Stomach smooth muscle (tissue), 2 donors: Measurements from ENCODE around the gene PI4KA.

ENCODE experiments used
- H3K27ac ChIP-seq: one replicate; pipeline ENCODE4 v1.7.0; 2013; ENCODE audit warnings: mild to moderate bottlenecking, low read length, inconsistent platforms
- H3K27me3 ChIP-seq, 2 donors: one replicate each; pipeline ENCODE4 v1.7.0; 2013; ENCODE audit warnings: low read length in 2 of 2; ENCODE audit not compliant: insufficient read depth in 2 of 2, control insufficient read depth in 1 of 2
- H3K36me3 ChIP-seq, 2 donors: one replicate each; pipeline ENCODE4 v1.7.0; 2013; ENCODE audit warnings: low read length in 2 of 2; ENCODE audit not compliant: control insufficient read depth in 2 of 2, insufficient read depth in 2 of 2
- H3K4me1 ChIP-seq: one replicate; pipeline ENCODE4 v1.7.0; 2013; ENCODE audit warnings: low read length; ENCODE audit not compliant: control insufficient read depth, insufficient read depth
- H3K4me3 ChIP-seq, 2 donors: one replicate each; pipeline ENCODE4 v1.7.0; 2013; ENCODE audit warnings: low read length in 2 of 2
- H3K9ac ChIP-seq, 2 donors: one replicate each; pipeline ENCODE4 v1.7.0; 2013; ENCODE audit warnings: low read length in 2 of 2, mild to moderate bottlenecking in 1 of 2
- H3K9me3 ChIP-seq, 2 donors: one replicate each; pipeline ENCODE4 v1.7.0; 2013; ENCODE audit warnings: low read length in 2 of 2; ENCODE audit not compliant: control insufficient read depth in 2 of 2
- donor health status: healthy.
- donor health status: Pancreatic carcinoma.

The PI4KA gene

GRCh38 chr22:20877715-20878114, 19.1 kb upstream of the PI4KA start:
- Histone ChIP-seq H3K9me3 (no peaks in the 10 kb centered on the region), H3K4me3 (no peak overlapping the region), H3K27me3 (no peaks in the 10 kb centered on the region), H3K4me1 (no peaks in the 10 kb centered on the region), H3K36me3 (peaks cover 16 to 40% of the 10 kb centered on the region in 2 donors), H3K27ac (no peak overlapping the region), H3K9ac (no peak overlapping the region)

GRCh38 chr22:20875296-20875695, 16.7 kb upstream of the PI4KA start:
- H3K4me3 ChIP-seq: no peak overlapping the region
- H3K27me3 ChIP-seq: no peaks in the 10 kb centered on the region
- H3K9me3 ChIP-seq: no peaks in the 10 kb centered on the region
- H3K36me3 ChIP-seq: peaks cover 16 to 29% of the 10 kb centered on the region in 2 donors
- H3K4me1 ChIP-seq: no peaks in the 10 kb centered on the region
- H3K9ac ChIP-seq: no peak overlapping the region
- H3K27ac ChIP-seq: no peak overlapping the region

- Histone ChIP-seq H3K4me3 (no peak overlapping the region), H3K9ac (no peak overlapping the region), H3K27me3 (no peaks in the 10 kb centered on the region), H3K4me1 (no peaks in the 10 kb centered on the region), H3K27ac (no peak overlapping the region), H3K9me3 (no peaks in the 10 kb centered on the region), H3K36me3 (peaks cover 19 to 31% of the 10 kb centered on the region in 2 donors)
Observed at GRCh38 chr22:20873214-20873613, 14.6 kb upstream of the PI4KA start.

- Histone ChIP-seq H3K4me3 (no peak overlapping the region), H3K4me1 (peaks cover 16% of the 10 kb centered on the region), H3K9ac (no peak overlapping the region), H3K36me3 (peaks cover 16 to 18% of the 10 kb centered on the region in 2 donors), H3K27ac (peak overlapping the region; percentile 24), H3K9me3 (no peaks in the 10 kb centered on the region), H3K27me3 (no peaks in the 10 kb centered on the region)
Observed at GRCh38 chr22:20869234-20869633, 10.6 kb upstream of the PI4KA start.

- peak overlapping the region in 1 of 2 donors; percentile 23 for H3K9ac ChIP-seq
Observed at GRCh38 chr22:20868025-20868962, 9.7 kb upstream of the PI4KA start.

GRCh38 chr22:20867179-20868024, 8.8 kb upstream of the PI4KA start:
- H3K36me3 ChIP-seq: peaks cover 14 to 23% of the 10 kb centered on the region in 2 donors
- peak overlapping the region; percentile 62 for H3K27ac ChIP-seq
- peak overlapping the region; percentile 23 to 29 for H3K9ac ChIP-seq
- peak overlapping the region in 1 of 2 donors; percentile 35 for H3K4me3 ChIP-seq
- peaks cover 16% of the 10 kb centered on the region for H3K4me1 ChIP-seq
- H3K9me3 ChIP-seq: no peaks in the 10 kb centered on the region
- H3K27me3 ChIP-seq: no peaks in the 10 kb centered on the region

More at GRCh38 chr22:20868025-20868962, 9.7 kb upstream of the PI4KA start:
- Histone ChIP-seq H3K4me3 (no peak overlapping the region), H3K27me3 (no peaks in the 10 kb centered on the region), H3K9me3 (no peaks in the 10 kb centered on the region), H3K27ac (peak overlapping the region; percentile 62), H3K4me1 (peaks cover 16% of the 10 kb centered on the region), H3K36me3 (peaks cover 13 to 18% of the 10 kb centered on the region in 2 donors)

- Histone ChIP-seq H3K27me3 (no peaks in the 10 kb centered on the region), H3K4me1 (peaks cover 16% of the 10 kb centered on the region), H3K9me3 (no peaks in the 10 kb centered on the region), H3K4me3 (no peak overlapping the region), H3K27ac (peak overlapping the region; percentile 62), H3K9ac (peak overlapping the region in 1 of 2 donors; percentile 2), H3K36me3 (peaks cover 14 to 25% of the 10 kb centered on the region in 2 donors)
Observed at GRCh38 chr22:20866736-20867135, 8.1 kb upstream of the PI4KA start.

GRCh38 chr22:20865875-20866445, 7.3 kb upstream of the PI4KA start:
- Histone ChIP-seq H3K4me1 (peaks cover 16% of the 10 kb centered on the region), H3K9ac (no peak overlapping the region), H3K27ac (no peak overlapping the region), H3K36me3 (peaks cover 12 to 22% of the 10 kb centered on the region in 2 donors), H3K4me3 (no peak overlapping the region), H3K9me3 (no peaks in the 10 kb centered on the region), H3K27me3 (no peaks in the 10 kb centered on the region)

- no peaks in the 10 kb centered on the region for H3K9me3 ChIP-seq
- no peak overlapping the region for H3K4me3 ChIP-seq
- peaks cover 6 to 16% of the 10 kb centered on the region in 2 donors for H3K36me3 ChIP-seq
- H3K27ac ChIP-seq: no peak overlapping the region
- H3K4me1 ChIP-seq: peaks cover 16% of the 10 kb centered on the region
- H3K27me3 ChIP-seq: no peaks in the 10 kb centered on the region
- no peak overlapping the region for H3K9ac ChIP-seq
Observed at GRCh38 chr22:20865331-20865730, 6.7 kb upstream of the PI4KA start.

GRCh38 chr22:20864186-20864908, 5.7 kb upstream of the PI4KA start:
- H3K9me3 ChIP-seq: no peaks in the 10 kb centered on the region
- no peak overlapping the region for H3K4me3 ChIP-seq
- peaks cover 20% of the 10 kb centered on the region for H3K4me1 ChIP-seq
- no peaks in the 10 kb centered on the region for H3K27me3 ChIP-seq
- no peak overlapping the region for H3K27ac ChIP-seq
- no peak overlapping the region for H3K9ac ChIP-seq
- H3K36me3 ChIP-seq: peaks cover 3 to 14% of the 10 kb centered on the region in 2 donors
